ENCODE results near the gene PSORS1C2. TPM values are rescaled to one million over a fixed set of nuclear protein-coding genes. Genes with fewer than 3 reads are reported as not detected.
"Not testable (repeated sequence)": the region's sequence is repeated elsewhere in the genome, so short reads cannot be mapped to it uniquely, and the experiment has no call there.

The PSORS1C2 gene
- total RNA-seq, 1 donor from 2014 or later: not detected

DNA sequence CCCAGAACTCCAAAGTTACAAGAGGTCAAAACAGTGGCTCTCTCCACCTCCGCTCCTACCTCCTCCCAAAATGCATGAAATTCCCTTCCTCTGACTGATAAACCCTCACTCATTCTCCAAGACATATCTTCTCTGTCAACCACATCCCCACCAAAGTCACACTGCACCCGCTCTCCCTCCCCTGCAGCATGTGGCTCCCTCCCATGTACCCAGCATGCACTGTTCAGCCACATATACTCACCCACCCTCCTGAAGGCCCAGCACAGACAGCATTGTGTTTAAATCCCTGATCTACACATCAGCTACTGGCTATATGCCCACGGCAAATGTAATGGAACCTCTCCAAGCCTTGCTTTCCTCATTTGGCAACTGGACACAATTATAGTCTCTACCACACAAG, 37.1 kb upstream of the PSORS1C2 start:
- Histone ChIP-seq H3K4me1 (ENCODE audit: control insufficient read depth in 3 of 3, insufficient read depth in 3 of 3, low read length in 3 of 3) (peaks cover 0 to 6% (median 2%) of the 10 kb centered on the region in 3 donors), H3K9ac (ENCODE audit: low read depth in 1 of 3, low read length in 3 of 3) (no peak overlapping the region), H3K4me3 (ENCODE audit: low read length in 3 of 3) (no peak overlapping the region), H3K36me3 (ENCODE audit: control insufficient read depth in 3 of 3, insufficient read depth in 3 of 3, low read length in 3 of 3) (peaks cover 0 to 7% (median 6%) of the 10 kb centered on the region in 3 donors), H3K9me3 (ENCODE audit: control insufficient read depth in 3 of 3, low read length in 3 of 3) (no peaks in the 10 kb centered on the region), H3K27ac (ENCODE audit: low read depth, low read length) (no peak overlapping the region), H3K27me3 (ENCODE audit: control insufficient read depth in 3 of 3, insufficient read depth in 3 of 3, low read length in 3 of 3) (no peaks in the 10 kb centered on the region)

DNA sequence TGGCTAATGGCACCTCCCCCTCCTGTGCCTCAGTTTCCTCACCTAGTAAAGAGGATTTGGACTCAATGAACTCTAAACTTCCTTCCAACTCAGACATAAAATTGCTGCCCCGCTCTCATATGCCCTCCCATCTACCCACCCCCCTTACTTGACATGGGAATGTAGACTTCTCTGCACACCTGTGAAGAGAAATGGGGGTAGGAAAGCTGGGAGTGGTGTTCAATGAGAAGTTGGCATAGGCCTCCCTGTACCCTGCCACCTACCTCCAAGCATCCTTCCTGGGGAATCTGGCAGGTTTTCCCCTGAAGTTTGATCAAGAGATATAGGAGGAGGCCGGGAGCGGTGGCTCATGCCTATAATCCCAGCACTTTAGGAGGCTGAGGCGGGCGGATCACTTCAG, 35.5 kb upstream of the PSORS1C2 start:
- H3K4me1 ChIP-seq (ENCODE audit: control insufficient read depth in 3 of 3, insufficient read depth in 3 of 3, low read length in 3 of 3): peaks cover 0 to 2% (median 2%) of the 10 kb centered on the region in 3 donors
- no peak overlapping the region for H3K27ac ChIP-seq (ENCODE audit: low read depth, low read length)
- H3K36me3 ChIP-seq (ENCODE audit: control insufficient read depth in 3 of 3, insufficient read depth in 3 of 3, low read length in 3 of 3): peaks cover 0 to 7% (median 6%) of the 10 kb centered on the region in 3 donors

DNA sequence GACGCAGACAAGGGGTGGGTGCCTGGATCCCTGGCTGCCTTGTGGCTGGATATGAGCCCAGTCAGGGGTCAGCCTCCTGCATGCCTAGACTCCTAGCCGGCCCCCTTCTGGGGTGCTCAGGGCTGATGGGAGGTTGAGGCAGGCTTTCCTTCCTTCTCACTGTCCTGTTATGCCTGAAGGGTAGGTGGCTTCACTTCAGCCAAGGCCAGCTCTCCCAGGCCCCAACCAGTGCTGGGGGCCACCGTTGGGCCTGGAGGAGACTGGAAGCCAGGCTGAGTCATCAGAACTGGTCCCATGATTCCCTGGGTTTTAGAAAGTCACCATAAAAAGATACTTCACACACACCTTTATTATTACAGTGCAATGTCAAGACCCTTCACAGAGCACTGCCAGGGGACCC, 34.5 kb upstream of the PSORS1C2 start:
- H3K9me3 ChIP-seq (ENCODE audit: control insufficient read depth in 3 of 3, low read length in 3 of 3): no peaks in the 10 kb centered on the region
- peaks cover 0 to 7% (median 6%) of the 10 kb centered on the region in 3 donors for H3K36me3 ChIP-seq (ENCODE audit: control insufficient read depth in 3 of 3, insufficient read depth in 3 of 3, low read length in 3 of 3)
- H3K4me3 ChIP-seq (ENCODE audit: low read length in 3 of 3): no peak overlapping the region
- H3K9ac ChIP-seq (ENCODE audit: low read depth in 1 of 3, low read length in 3 of 3): no peak overlapping the region
- peaks cover 0 to 1% (median 0%) of the 10 kb centered on the region in 3 donors for H3K4me1 ChIP-seq (ENCODE audit: control insufficient read depth in 3 of 3, insufficient read depth in 3 of 3, low read length in 3 of 3)
- no peaks in the 10 kb centered on the region for H3K27me3 ChIP-seq (ENCODE audit: control insufficient read depth in 3 of 3, insufficient read depth in 3 of 3, low read length in 3 of 3)
- H3K27ac ChIP-seq (ENCODE audit: low read depth, low read length): no peak overlapping the region

More for the DNA sequence above, 35.5 kb upstream of the PSORS1C2 start:
- H3K9ac ChIP-seq (ENCODE audit: low read depth in 1 of 3, low read length in 3 of 3): no peak overlapping the region
- no peak overlapping the region for H3K4me3 ChIP-seq (ENCODE audit: low read length in 3 of 3)
- H3K27me3 ChIP-seq (ENCODE audit: control insufficient read depth in 3 of 3, insufficient read depth in 3 of 3, low read length in 3 of 3): no peaks in the 10 kb centered on the region
- no peaks in the 10 kb centered on the region for H3K9me3 ChIP-seq (ENCODE audit: control insufficient read depth in 3 of 3, low read length in 3 of 3)

DNA sequence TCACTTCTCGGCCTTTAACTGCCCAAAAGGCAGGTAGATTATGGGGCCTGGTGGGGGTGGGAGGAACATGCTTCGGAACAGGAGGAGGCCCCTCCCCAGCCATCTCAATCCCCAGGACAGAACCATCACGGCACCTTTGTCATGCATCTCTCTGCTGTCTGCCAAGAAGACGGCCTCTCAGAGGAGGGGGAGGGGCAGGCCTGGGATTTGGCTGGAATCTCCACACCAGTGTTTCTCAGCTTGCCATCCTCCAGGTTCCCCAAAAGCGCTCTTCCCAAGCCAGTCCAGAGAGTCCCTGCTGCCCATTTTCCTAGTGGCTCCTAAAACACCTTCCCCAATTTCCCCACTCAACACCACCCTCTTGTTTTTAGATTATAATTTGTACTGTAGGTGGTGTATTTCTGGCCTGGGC, 34.1 kb upstream of the PSORS1C2 start:
- Histone ChIP-seq H3K27ac (ENCODE audit: low read depth, low read length) (no peak overlapping the region), H3K9me3 (ENCODE audit: control insufficient read depth in 3 of 3, low read length in 3 of 3) (no peaks in the 10 kb centered on the region), H3K9ac (ENCODE audit: low read depth in 1 of 3, low read length in 3 of 3) (no peak overlapping the region)

DNA sequence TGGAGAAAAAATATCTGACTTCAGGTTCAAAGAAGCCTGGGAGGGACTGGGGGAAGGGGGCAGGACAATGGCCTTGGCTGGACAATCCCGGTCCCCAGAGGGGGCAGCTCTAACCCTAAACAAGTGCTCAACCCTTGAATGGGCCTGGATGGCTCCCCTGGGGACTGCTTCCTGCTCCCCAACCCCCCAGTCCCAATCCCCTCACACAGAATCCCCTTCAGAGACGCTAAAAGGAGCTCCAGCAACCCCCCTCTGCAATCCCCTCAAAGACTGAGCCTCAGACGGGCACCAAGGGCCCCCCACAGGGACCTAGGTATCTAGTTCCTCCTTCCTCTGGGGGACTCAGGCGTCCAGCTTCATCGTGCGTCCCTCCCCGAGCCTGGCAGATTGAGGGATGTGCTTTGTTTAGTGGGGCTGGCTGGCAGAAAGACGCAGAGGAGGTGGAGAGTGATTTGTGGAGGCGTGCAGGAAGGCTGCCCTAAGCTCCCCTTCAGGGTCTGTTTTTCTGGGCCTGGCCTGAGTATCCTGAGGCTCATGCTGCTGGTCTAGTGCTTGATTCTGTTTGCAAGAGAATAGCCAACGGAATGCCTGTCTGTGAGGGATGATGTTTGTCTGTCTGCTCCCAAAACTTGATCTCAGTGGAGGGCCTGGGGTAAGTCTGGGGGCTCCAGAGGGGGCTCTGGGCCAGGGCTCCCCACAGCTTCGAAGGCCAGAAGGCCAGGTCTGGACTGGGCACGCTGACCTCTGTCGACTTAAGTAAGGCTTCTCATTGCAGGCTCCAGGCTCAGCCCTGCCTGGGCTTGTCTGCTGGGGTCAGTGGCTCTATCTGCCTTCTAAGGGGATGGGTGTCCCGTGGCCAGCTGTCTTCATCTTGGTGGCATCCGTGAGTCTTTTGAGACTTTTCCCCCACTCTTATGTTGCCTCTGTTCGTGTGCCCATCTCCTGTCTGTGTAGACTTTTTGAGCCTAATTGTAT, 33.4 kb upstream of the PSORS1C2 start:
- Histone ChIP-seq H3K4me3 (ENCODE audit: low read length in 3 of 3) (no peak overlapping the region), H3K36me3 (ENCODE audit: control insufficient read depth in 3 of 3, insufficient read depth in 3 of 3, low read length in 3 of 3) (peaks cover 0 to 4% (median 4%) of the 10 kb centered on the region in 3 donors), H3K9me3 (ENCODE audit: control insufficient read depth in 3 of 3, low read length in 3 of 3) (no peaks in the 10 kb centered on the region), H3K4me1 (ENCODE audit: control insufficient read depth in 3 of 3, insufficient read depth in 3 of 3, low read length in 3 of 3) (no peaks in the 10 kb centered on the region), H3K27ac (ENCODE audit: low read depth, low read length) (no peak overlapping the region), H3K27me3 (ENCODE audit: control insufficient read depth in 3 of 3, insufficient read depth in 3 of 3, low read length in 3 of 3) (no peaks in the 10 kb centered on the region), H3K9ac (ENCODE audit: low read depth in 1 of 3, low read length in 3 of 3) (no peak overlapping the region)

More for the DNA sequence above, 34.1 kb upstream of the PSORS1C2 start:
- Histone ChIP-seq H3K4me1 (ENCODE audit: control insufficient read depth in 3 of 3, insufficient read depth in 3 of 3, low read length in 3 of 3) (no peaks in the 10 kb centered on the region), H3K27me3 (ENCODE audit: control insufficient read depth in 3 of 3, insufficient read depth in 3 of 3, low read length in 3 of 3) (no peaks in the 10 kb centered on the region), H3K36me3 (ENCODE audit: control insufficient read depth in 3 of 3, insufficient read depth in 3 of 3, low read length in 3 of 3) (peaks cover 0 to 7% (median 6%) of the 10 kb centered on the region in 3 donors), H3K4me3 (ENCODE audit: low read length in 3 of 3) (no peak overlapping the region)

DNA sequence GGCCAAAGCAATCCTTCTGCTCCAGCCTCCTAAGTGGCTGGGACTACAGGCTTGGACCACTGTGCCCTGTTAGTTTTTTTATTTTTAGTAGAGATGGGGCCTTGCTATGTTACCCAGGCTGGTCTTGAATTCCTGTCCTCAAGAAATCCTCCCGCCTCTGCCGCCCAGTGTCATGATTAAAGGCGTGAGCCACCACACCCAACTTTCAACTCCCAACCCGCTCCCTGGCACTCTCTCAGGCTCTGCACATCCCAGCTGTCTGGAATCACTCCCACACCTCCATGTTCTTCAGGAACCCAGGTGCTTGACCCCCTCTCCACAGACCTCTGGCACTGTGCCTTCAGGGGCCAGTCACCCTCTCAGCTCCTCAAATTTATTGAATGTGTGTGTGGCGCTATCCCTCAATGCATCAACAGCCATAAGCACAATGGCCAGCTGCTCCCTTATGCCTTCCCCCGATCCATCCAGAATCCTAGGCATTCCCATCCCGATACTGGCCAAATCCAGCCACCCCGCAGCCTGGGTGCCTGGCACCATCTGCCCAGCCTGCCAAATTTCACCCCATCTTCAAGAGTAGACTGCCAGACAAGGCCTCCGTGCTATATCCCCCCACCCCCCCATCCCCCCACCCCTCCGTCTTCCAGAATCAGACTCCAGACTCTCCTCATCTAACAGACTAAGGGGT, 32.3 kb upstream of the PSORS1C2 start:
- Histone ChIP-seq H3K4me3 (ENCODE audit: low read length in 3 of 3) (no peak overlapping the region), H3K27ac (ENCODE audit: low read depth, low read length) (no peak overlapping the region), H3K4me1 (ENCODE audit: control insufficient read depth in 3 of 3, insufficient read depth in 3 of 3, low read length in 3 of 3) (no peaks in the 10 kb centered on the region), H3K36me3 (ENCODE audit: control insufficient read depth in 3 of 3, insufficient read depth in 3 of 3, low read length in 3 of 3) (peaks cover 0 to 4% (median 4%) of the 10 kb centered on the region in 3 donors), H3K9me3 (ENCODE audit: control insufficient read depth in 3 of 3, low read length in 3 of 3) (no peaks in the 10 kb centered on the region), H3K9ac (ENCODE audit: low read depth in 1 of 3, low read length in 3 of 3) (no peak overlapping the region), H3K27me3 (ENCODE audit: control insufficient read depth in 3 of 3, insufficient read depth in 3 of 3, low read length in 3 of 3) (no peaks in the 10 kb centered on the region)

DNA sequence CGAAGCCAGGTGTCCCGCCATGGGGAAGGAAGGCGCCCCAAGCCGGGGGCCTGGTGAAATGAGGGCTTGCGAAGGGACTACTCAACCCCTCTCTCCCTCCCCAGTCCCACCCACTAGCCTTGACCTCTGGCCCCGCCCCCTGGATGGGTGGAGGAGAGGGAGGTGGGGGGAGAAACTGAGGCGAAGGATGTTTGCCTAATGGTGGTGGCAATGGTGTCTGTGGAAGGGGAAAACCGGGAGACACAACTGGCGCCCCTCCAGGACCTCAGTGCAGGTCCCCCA, 31.7 kb upstream of the PSORS1C2 start, which contains the start of gene POU5F1:
TSS of gene POU5F1 (minus strand) at position 83 of the 282 bp plus-strand sequence. CDS start at position 21, 62 bp downstream.
- Histone ChIP-seq H3K4me3 (ENCODE audit: low read length in 3 of 3) (no peak within 1 kb of the TSS), H3K4me1 (ENCODE audit: control insufficient read depth in 3 of 3, insufficient read depth in 3 of 3, low read length in 3 of 3) (no peaks in the 10 kb centered on the region), H3K9me3 (ENCODE audit: control insufficient read depth in 3 of 3, low read length in 3 of 3) (no peaks in the 10 kb centered on the region), H3K27ac (ENCODE audit: low read depth, low read length) (no peak within 1 kb of the TSS), H3K9ac (ENCODE audit: low read depth in 1 of 3, low read length in 3 of 3) (peak within 1 kb of the TSS in 1 of 3 donors; percentile 1), H3K27me3 (ENCODE audit: control insufficient read depth in 3 of 3, insufficient read depth in 3 of 3, low read length in 3 of 3) (no peaks in the 10 kb centered on the region), H3K36me3 (ENCODE audit: control insufficient read depth in 3 of 3, insufficient read depth in 3 of 3, low read length in 3 of 3) (peaks cover 0 to 4% (median under 1%) of the 10 kb centered on the region in 3 donors)

DNA sequence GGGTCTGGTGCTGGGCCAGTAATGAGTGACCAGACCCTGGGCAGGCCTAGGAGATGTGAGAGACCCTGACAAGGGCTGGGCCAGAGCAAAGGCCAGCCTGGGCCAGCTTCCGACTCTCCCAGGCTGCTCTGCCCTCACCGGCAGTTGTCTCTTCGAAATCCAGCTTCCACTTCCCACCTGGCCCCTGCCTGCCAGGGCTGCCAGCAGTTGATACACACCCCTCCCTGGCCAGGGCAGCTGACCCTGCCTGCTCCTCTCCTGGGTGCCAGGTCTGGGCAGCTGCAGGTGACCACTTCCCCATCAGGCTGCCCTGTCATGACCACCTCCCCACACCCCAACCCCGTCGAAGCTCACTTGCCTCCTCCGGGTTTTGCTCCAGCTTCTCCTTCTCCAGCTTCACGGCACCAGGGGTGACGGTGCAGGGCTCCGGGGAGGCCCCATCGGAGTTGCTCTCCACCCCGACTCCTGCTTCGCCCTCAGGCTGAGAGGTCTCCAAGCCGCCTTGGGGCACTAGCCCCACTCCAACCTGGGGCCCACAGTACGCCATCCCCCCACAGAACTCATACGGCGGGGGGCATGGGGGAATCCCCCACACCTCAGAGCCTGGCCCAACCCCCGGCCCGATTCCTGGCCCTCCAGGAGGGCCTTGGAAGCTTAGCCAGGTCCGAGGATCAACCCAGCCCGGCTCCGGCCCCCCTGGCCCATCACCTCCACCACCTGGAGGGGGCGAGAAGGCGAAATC, 31.2 kb upstream of the PSORS1C2 start:
- not testable (repeated sequence) for H3K9me3 ChIP-seq (ENCODE audit: control insufficient read depth in 3 of 3, low read length in 3 of 3); H3K27ac ChIP-seq (ENCODE audit: low read depth, low read length); H3K4me3 ChIP-seq (ENCODE audit: low read length in 3 of 3); H3K36me3 ChIP-seq (ENCODE audit: control insufficient read depth in 3 of 3, insufficient read depth in 3 of 3, low read length in 3 of 3); H3K27me3 ChIP-seq (ENCODE audit: control insufficient read depth in 3 of 3, insufficient read depth in 3 of 3, low read length in 3 of 3); H3K9ac ChIP-seq (ENCODE audit: low read depth in 1 of 3, low read length in 3 of 3); H3K4me1 ChIP-seq (ENCODE audit: control insufficient read depth in 3 of 3, insufficient read depth in 3 of 3, low read length in 3 of 3)

DNA sequence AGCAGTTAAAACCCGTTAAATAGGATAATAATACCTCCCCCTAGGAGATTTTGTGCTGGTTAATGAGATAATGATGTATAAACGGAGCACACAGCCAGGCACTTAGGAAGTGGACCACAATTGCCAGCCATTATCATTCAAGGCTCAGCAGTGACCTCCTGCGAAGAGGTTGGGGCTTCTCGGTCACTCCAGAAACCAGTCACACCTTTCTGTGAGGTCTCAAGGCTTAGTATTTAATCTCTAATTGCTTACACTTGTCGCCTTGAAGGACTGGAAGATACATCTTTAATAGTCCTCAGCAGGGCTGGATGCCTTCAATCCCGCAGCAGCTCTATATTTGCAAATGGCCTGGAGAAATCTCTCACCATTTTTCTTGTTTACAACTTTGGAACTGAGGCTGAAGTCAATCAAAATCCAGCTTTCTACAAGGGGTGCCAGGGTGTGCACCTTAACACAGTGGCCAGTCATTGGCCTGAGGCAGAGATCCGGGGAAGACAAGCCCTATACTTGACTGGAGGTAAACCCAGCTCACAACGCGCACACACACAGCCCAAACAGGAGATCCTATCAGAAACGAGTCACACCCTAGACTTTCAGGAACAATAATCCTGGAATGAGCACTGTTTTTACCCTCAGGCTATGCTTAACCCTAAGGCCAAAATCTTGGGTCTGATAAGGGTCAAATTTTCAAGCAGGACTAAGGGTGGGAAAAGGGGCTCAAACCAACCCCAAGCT, 30.4 kb upstream of the PSORS1C2 start:
- H3K4me1 ChIP-seq (ENCODE audit: control insufficient read depth in 3 of 3, insufficient read depth in 3 of 3, low read length in 3 of 3): no peaks in the 10 kb centered on the region
- no peaks in the 10 kb centered on the region for H3K9me3 ChIP-seq (ENCODE audit: control insufficient read depth in 3 of 3, low read length in 3 of 3)
- H3K9ac ChIP-seq (ENCODE audit: low read depth in 1 of 3, low read length in 3 of 3): peak overlapping the region in 1 of 3 donors; percentile 1
- H3K36me3 ChIP-seq (ENCODE audit: control insufficient read depth in 3 of 3, insufficient read depth in 3 of 3, low read length in 3 of 3): no peaks in the 10 kb centered on the region
- no peak overlapping the region for H3K4me3 ChIP-seq (ENCODE audit: low read length in 3 of 3)
- no peaks in the 10 kb centered on the region for H3K27me3 ChIP-seq (ENCODE audit: control insufficient read depth in 3 of 3, insufficient read depth in 3 of 3, low read length in 3 of 3)
- H3K27ac ChIP-seq (ENCODE audit: low read depth, low read length): no peak overlapping the region
